GM21825 (cell line): Measurements from ENCODE around the gene MOB2.

Experiments
- ATAC-seq: cut with Tn5 transposase; IDR thresholded peaks from one replicate; pipeline ENCODE4 v1.9.1; 2021; ENCODE audit warnings: mild to moderate bottlenecking, moderate library complexity; ENCODE audit not compliant: unreplicated experiment

Gene MOB2

GRCh38 chr11:1473011-1473628 lies 13.5 kb downstream of the MOB2 start:
- no peak for ATAC-seq

GRCh38 chr11:1472180-1473005 lies 14.2 kb downstream of the MOB2 start:
- ATAC-seq = no peak

GRCh38 chr11:1471736-1472135 lies 14.8 kb downstream of the MOB2 start:
- ATAC-seq = no peak

GRCh38 chr11:1470681-1471611 lies 15.6 kb downstream of the MOB2 start:
- no peak for ATAC-seq

DNA sequence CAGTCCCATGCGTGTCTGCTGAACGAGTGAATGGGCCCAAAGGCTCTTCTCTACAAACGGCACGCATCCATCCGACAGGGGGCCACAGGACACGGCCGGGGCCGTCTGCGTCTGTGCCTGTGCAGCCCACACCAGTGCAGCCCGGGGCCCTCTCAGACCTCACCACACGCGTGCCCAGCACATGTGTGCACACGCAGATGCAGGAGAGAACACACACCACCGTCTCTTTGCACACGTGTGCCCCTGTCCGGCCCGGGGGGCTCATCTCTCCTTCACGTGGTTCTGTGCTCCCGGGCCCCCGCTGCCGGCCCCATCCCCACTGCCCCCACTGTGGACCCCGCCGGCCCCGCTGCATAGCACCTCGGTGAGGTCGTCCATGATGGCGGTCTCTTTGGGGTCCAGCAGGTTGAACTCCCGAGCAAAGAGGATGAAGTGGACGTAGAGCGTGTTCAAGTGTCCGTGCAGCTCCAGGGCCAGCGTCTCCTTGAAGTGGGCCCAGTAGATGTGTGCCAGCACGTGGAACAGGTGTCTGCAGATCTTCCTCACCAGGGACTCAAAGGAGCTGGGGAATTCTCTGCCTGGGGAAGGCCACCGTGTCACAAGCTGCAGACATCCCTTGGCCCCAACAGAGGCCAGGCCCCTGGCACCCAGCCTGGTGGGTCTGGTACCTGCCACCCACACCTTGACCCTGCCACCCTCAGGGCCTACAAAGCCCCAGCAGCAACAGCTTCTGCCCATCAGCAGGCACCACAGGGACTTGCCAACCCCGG lies 16.5 kb downstream of the MOB2 start:
- no peak for ATAC-seq

- no peak for ATAC-seq
Measured at GRCh38 chr11:1469287-1469910, 17.2 kb downstream of the MOB2 start.

- ATAC-seq = no peak
Measured at GRCh38 chr11:1468473-1469066, 18.0 kb downstream of the MOB2 start.

- no peak for ATAC-seq
Measured at GRCh38 chr11:1468002-1468401, 18.6 kb downstream of the MOB2 start.

DNA sequence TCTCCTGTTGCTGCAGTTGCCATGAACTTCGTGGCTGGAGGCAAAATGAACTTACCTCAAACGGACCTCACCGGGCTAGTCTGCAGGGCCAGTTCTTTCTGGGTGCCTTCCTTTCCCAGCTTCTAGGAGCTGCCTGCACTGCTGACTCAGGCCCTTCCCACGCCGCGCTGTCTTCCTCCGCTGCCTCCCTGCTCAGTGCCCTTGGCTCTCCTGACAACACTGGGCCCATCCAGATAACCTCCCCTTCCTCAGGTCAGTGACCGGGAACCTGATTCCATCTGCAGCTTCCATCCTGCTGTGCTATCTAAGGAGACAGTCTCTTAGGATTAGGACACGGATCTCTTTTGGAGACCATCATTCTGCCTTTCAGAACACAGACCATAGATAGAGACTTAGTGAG lies 19.3 kb downstream of the MOB2 start:
- ATAC-seq = no peak

DNA sequence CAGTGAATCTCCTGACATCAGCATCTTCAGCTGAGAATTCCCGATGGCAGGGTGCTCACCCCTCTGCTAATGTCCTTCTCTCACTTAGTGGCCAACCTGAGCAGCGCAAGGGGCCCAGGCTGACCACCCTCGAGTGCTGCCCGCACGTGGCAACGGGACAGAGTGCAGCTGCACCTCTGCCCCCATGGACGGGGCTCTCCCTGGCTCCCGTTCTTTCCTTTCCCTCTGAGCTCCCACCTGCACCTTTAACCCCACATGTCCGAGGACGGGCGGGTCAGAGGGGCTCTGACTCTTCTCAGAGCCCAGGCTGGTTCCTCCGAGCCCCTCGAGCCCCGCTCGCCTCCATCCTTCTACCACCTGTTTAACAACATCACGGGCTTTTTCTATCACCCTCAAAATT lies 19.8 kb downstream of the MOB2 start:
- no peak for ATAC-seq

DNA sequence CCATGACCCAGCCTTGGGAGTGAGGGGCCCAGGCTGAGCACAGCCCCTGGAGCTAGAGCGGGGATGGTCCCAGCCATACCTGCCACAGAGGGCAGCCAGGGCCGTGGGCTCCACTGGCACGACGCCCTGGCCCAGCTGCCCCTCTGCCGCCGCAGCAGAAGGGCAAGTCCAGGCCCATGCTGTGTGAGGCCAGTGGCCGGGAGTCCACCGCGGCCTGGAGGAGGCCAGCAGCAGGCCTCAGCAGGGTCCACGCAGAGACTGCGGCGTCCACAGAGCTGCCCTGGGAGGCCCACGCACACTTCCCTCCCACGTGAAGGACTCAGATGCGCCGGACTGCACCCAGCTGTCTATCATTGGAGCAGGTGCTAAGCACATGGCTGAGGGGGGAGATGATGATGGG lies 23.5 kb downstream of the MOB2 start:
- ATAC-seq = no peak

- no peak for ATAC-seq
Measured at GRCh38 chr11:1462698-1462975, 23.9 kb downstream of the MOB2 start.

GRCh38 chr11:1461826-1462697 lies 24.5 kb downstream of the MOB2 start:
- no peak for ATAC-seq

DNA sequence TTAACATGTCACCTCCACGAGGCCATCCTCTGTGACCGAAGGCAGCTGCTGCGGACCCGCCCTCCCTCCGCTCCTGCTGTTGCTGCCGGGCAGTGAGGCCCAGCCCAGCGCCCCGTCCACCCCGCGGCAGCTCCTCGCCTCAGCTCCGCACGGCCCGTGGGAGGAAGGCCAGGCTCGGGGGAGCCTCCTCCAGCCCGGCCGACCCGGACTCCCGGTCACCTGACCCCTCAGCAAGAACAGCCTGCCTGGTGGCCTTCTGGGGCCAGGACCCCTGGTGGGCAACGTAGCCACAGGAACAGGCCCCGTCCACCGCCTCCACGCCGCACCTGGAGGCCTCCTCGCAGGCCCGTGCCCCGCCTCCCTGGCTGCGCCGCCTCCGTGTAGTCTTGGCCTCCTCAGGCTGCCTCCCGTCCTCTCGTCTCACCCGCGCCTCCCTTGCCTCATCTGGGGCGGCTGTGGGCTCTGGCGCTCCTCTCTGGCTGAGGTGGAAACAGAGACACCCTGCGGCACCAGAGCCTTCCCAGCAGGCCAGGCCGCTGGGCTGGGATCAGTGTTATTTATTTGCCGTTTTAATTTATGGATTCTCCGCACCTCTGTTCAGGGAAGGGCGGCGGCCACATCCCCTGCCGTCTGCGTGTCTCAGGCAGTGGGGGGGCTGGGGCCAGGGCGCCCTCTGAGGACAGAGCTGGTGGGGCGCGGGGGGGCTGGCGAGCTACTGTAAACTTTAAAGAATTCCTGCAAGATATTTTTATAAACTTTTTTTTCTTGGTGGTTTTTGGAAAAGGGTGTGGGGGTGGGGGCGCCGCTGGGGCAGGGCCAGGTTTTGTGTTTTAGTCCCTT lies 25.4 kb downstream of the MOB2 start:
- no peak for ATAC-seq

DNA sequence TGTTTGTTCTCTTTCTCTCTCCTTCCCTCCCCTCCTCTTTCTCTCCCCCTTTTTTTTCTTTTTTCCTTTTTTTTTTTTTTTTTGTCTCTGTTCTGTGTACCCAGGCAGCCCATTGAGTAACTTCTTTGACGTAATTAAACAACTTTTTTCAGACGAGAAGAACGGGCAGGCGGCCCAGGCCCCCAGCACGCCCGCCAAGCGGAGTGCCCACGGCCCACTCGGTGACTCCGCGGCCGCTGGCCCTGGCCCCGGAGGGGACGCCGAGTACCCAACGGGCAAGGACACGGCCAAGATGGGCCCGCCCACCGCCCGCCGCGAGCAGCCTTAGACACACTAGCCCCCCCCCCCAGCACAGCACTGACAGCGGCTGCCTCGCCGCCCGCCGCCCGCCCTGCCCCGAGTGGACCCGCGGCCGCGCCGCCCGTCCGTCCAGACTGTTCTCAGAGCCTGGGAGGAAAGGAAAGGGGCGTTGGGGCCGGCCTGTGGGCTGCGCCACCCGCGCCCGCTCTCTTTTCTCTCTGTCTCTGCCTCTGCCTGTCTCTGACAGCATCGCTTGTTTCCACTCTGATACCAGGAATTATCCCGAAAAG lies 26.1 kb downstream of the MOB2 start:
- no peak for ATAC-seq

DNA sequence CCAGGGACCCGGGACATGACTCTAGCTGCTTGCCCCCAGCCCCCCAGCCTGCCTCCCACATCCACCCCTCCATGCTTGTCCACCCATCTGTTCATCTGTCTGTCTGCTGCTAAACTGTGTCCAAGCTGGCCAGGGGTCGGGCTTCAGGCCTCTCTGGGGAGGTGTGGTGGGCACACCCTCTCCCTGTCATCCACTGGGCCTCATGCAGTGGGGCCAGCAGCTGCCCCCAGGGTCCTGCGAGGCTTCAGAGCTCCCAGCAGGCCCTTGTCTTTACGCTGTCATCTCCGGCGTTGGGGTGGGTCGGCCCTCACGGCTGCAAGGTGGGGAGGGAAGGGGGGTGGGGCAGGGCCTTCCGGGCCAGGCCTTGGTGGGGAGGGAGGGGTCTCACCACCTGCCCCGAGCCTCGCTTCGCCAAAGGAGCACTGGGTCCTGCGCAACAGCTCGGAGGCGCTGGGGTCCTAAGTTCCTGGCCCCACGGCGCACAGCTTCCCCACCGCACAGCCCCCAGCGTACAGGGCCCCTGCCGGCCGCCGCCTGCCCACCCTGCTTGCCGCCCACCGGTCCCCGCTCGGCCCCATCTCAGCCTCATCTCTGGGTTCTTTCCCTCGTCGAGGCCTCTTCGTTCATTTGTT lies 26.7 kb downstream of the MOB2 start:
- no peak for ATAC-seq

GRCh38 chr11:1459219-1459575 lies 27.4 kb downstream of the MOB2 start:
- no peak for ATAC-seq
